ENCODE measurements around the gene SLCO4A1.
A peak's percentile ranks its signal among the peaks of the same experiment; 100 is the strongest.

Gene SLCO4A1

GRCh38 chr20:62625516-62625915 lies 16.8 kb upstream of the SLCO4A1 start:
- TF ChIP-seq FOXP2 (optimal IDR thresholded peaks at IDR 0.05; ENCODE audit: borderline replicate concordance, extremely low read depth, extremely low read length, insufficient read depth), result no peak
- TF ChIP-seq SIN3A (IDR thresholded peaks at IDR 0.05; ENCODE audit: borderline replicate concordance, insufficient read depth, low read length), result no peak
- no peak for TF ChIP-seq REST (IDR thresholded peaks at IDR 0.05; ENCODE audit: insufficient read depth in 1 of 2, low read depth in 2 of 2, low read length in 2 of 2)
- no peak for TF ChIP-seq POLR2AphosphoS5 (IDR thresholded peaks at IDR 0.05; ENCODE audit: low read depth, low read length)
- TF ChIP-seq TAF1 (IDR thresholded peaks at IDR 0.05; ENCODE audit: borderline replicate concordance, insufficient read depth, low read length), result no peak

- TF ChIP-seq TAF1 (IDR thresholded peaks at IDR 0.05; ENCODE audit: borderline replicate concordance, insufficient read depth, low read length) (no peak), FOXP2 (optimal IDR thresholded peaks at IDR 0.05; ENCODE audit: borderline replicate concordance, extremely low read depth, extremely low read length, insufficient read depth) (no peak), SIN3A (IDR thresholded peaks at IDR 0.05; ENCODE audit: borderline replicate concordance, insufficient read depth, low read length) (no peak), REST (IDR thresholded peaks at IDR 0.05; ENCODE audit: insufficient read depth in 1 of 2, low read depth in 2 of 2, low read length in 2 of 2) (no peak)
Observed at GRCh38 chr20:62625921-62626547, 16.3 kb upstream of the SLCO4A1 start.

- TF ChIP-seq POLR2AphosphoS5 (IDR thresholded peaks at IDR 0.05; ENCODE audit: low read depth, low read length) (no peak), REST (IDR thresholded peaks at IDR 0.05; ENCODE audit: insufficient read depth in 1 of 2, low read depth in 2 of 2, low read length in 2 of 2) (0 out of 4 replicates have a peak, but pooled peaks of 1 of the 2 experiments have one; percentile 34)
Observed at GRCh38 chr20:62627901-62628612, 14.2 kb upstream of the SLCO4A1 start.

GRCh38 chr20:62628691-62629090 lies 13.6 kb upstream of the SLCO4A1 start:
- TF ChIP-seq FOXP2 (optimal IDR thresholded peaks at IDR 0.05; ENCODE audit: borderline replicate concordance, extremely low read depth, extremely low read length, insufficient read depth) (no peak), TAF1 (IDR thresholded peaks at IDR 0.05; ENCODE audit: borderline replicate concordance, insufficient read depth, low read length) (no peak), POLR2AphosphoS5 (IDR thresholded peaks at IDR 0.05; ENCODE audit: low read depth, low read length) (no peak), REST (IDR thresholded peaks at IDR 0.05; ENCODE audit: insufficient read depth in 1 of 2, low read depth in 2 of 2, low read length in 2 of 2) (no peak), SIN3A (IDR thresholded peaks at IDR 0.05; ENCODE audit: borderline replicate concordance, insufficient read depth, low read length) (no peak)
